ENCODE data around the gene PTPRC. TPM values are rescaled to one million over a fixed set of nuclear protein-coding genes. Genes with fewer than 3 reads are reported as not detected.

PTPRC gene
- polyA plus RNA-seq, 2 of the 4 experiments (the other 2 are of a cell fraction): not detected

- no peaks in the 10 kb centered on the region for H3K9me3 ChIP-seq
- DNase-seq (ENCODE audit: low read depth in 1 of 2, low spot score in 1 of 2) (no peak), FAIRE-seq (no peak), ATAC-seq (no peak)
- H3K27ac ChIP-seq: no peak overlapping the region
- no peak overlapping the region for H3K4me2 ChIP-seq
- TF ChIP-seq CHD2 (IDR thresholded peaks at IDR 0.05; ENCODE audit: low read length, partially characterized antibody) (no peak), HOXA7 (CRISPR knock-in tag; IDR thresholded peaks at IDR 0.05) (no peak), EP300 (IDR thresholded peaks at IDR 0.05) (no peak), KDM5A (IDR thresholded peaks at IDR 0.05) (no peak), ZSCAN20 (CRISPR knock-in tag; IDR thresholded peaks at IDR 0.05) (no peak), JUN (IDR thresholded peaks at IDR 0.05) (no peak), TP53 (CRISPR knock-in tag; IDR thresholded peaks at IDR 0.05) (no peak), EHMT2 (IDR thresholded peaks at IDR 0.05; ENCODE audit: low read depth) (no peak), MYC (IDR thresholded peaks at IDR 0.05; ENCODE audit: borderline replicate concordance, low read length) (no peak), FOSB (CRISPR knock-in tag; IDR thresholded peaks at IDR 0.05) (no peak), MAZ (IDR thresholded peaks at IDR 0.05; ENCODE audit: borderline replicate concordance, low read depth, low read length) (no peak), PHF8 (IDR thresholded peaks at IDR 0.05; ENCODE audit: borderline replicate concordance, low read depth) (no peak), ZNF302 (CRISPR knock-in tag; IDR thresholded peaks at IDR 0.05) (no peak), RCOR1 (IDR thresholded peaks at IDR 0.05; ENCODE audit: low read depth, low read length) (no peak), GATA3 (IDR thresholded peaks at IDR 0.05; ENCODE audit: borderline replicate concordance) (no peak), ELK1 (IDR thresholded peaks at IDR 0.05; ENCODE audit: low read depth, low read length) (no peak), SREBF2 (IDR thresholded peaks at IDR 0.05) (no peak)
- ChIA-PET POLR2A (no interaction called here), CTCF (interaction anchor here (0.6 kb wide), 1 partner anchor 10 kb away, joined by 3 read pairs; no protein-coding TSS in a partner anchor)
- no peaks in the 10 kb centered on the region for H3K4me1 ChIP-seq
- WGBS (ENCODE audit: missing lambda C conversion rate): 44% methylated on average over 3 of the region's 3 CpGs
- no peak overlapping the region for H3K4me3 ChIP-seq
Observed at GRCh38 chr1:198627436-198628066, 11.3 kb upstream of the PTPRC start.

GRCh38 chr1:198628067-198628455 is 10.8 kb upstream of the PTPRC start:
- H3K4me1 ChIP-seq: no peaks in the 10 kb centered on the region
- ATAC-seq (no peak), DNase-seq (ENCODE audit: low read depth in 1 of 2, low spot score in 1 of 2) (no peak), FAIRE-seq (no peak)
- no peak for TF ChIP-seq MYC (IDR thresholded peaks at IDR 0.05; ENCODE audit: borderline replicate concordance, low read length)
- TF ChIP-seq HMGXB4 (CRISPR knock-in tag; IDR thresholded peaks at IDR 0.05; ENCODE audit: borderline replicate concordance): no peak
- no peak for TF ChIP-seq KDM5A (IDR thresholded peaks at IDR 0.05)
- no peak for TF ChIP-seq ESRRA (IDR thresholded peaks at IDR 0.05; ENCODE audit: borderline replicate concordance, low read length)
- no peak for TF ChIP-seq NPAS2 (CRISPR knock-in tag; IDR thresholded peaks at IDR 0.05; ENCODE audit: borderline replicate concordance)
- no peak for TF ChIP-seq RCOR1 (IDR thresholded peaks at IDR 0.05; ENCODE audit: low read depth, low read length)
- TF ChIP-seq ZSCAN20 (CRISPR knock-in tag; IDR thresholded peaks at IDR 0.05): no peak
- TF ChIP-seq CTCF (IDR thresholded peaks at IDR 0.05): no peak
- TF ChIP-seq MAFK (IDR thresholded peaks at IDR 0.05; ENCODE audit: partially characterized antibody): peak; percentile 63
- no peak for TF ChIP-seq SMC3 (IDR thresholded peaks at IDR 0.05)
- TF ChIP-seq NFE2L2 (conservative IDR thresholded peaks at IDR 0.05; ENCODE audit: low read length): 0 out of 2 replicates have a peak, but pooled peaks have one; percentile 1
- TF ChIP-seq RAD21 (conservative IDR thresholded peaks at IDR 0.05 in 1 of 2, IDR thresholded peaks at IDR 0.05 in 1 of 2): no peak
- ChIA-PET POLR2A (no interaction called here), CTCF (no interaction called here)
- H3K4me2 ChIP-seq: no peak overlapping the region
- no peak overlapping the region for H3K4me3 ChIP-seq
- 0 out of 6 replicates have a peak overlapping the region, but pooled peaks of 1 of the 2 experiments have one; percentile 25 for H3K27ac ChIP-seq
- no peaks in the 10 kb centered on the region for H3K9me3 ChIP-seq
